ENCODE data around the gene CLIC5.

- TF ChIP-seq, protein P1, sequence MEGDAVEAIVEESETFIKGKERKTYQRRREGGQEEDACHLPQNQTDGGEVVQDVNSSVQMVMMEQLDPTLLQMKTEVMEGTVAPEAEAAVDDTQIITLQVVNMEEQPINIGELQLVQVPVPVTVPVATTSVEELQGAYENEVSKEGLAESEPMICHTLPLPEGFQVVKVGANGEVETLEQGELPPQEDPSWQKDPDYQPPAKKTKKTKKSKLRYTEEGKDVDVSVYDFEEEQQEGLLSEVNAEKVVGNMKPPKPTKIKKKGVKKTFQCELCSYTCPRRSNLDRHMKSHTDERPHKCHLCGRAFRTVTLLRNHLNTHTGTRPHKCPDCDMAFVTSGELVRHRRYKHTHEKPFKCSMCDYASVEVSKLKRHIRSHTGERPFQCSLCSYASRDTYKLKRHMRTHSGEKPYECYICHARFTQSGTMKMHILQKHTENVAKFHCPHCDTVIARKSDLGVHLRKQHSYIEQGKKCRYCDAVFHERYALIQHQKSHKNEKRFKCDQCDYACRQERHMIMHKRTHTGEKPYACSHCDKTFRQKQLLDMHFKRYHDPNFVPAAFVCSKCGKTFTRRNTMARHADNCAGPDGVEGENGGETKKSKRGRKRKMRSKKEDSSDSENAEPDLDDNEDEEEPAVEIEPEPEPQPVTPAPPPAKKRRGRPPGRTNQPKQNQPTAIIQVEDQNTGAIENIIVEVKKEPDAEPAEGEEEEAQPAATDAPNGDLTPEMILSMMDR (optimal IDR thresholded peaks at IDR 0.05 in 1 of 3, IDR thresholded peaks at IDR 0.05 in 1 of 3, conservative IDR thresholded peaks at IDR 0.05 in 1 of 3; ENCODE audit: extremely low read depth in 1 of 3, insufficient read depth in 2 of 3, low read length in 3 of 3) = no peak
- no peak for TF ChIP-seq EZH2 (IDR thresholded peaks at IDR 0.05; ENCODE audit: low read length)
Observed at GRCh38 chr6:46022106-46022948, 6.7 kb upstream of the CLIC5 start.
